Measurements from ENCODE around the gene CAMTA1.

The CAMTA1 gene

GRCh38 chr1:6935911-6936690, 150.8 kb downstream of the CAMTA1 start:
- H3K4me3 ChIP-seq (ENCODE audit: control insufficient read depth, low read depth, low read length) = no peak overlapping the region
- no peak for TF ChIP-seq CTCF (IDR thresholded peaks at IDR 0.05; ENCODE audit: control insufficient read depth, insufficient read depth, low read depth, low read length, missing control alignments)
- DNase-seq (ENCODE audit: low read depth) = no peak

GRCh38 chr1:6937048-6937447, 151.8 kb downstream of the CAMTA1 start:
- DNase-seq (ENCODE audit: low read depth) = no peak
- no peak for TF ChIP-seq CTCF (IDR thresholded peaks at IDR 0.05; ENCODE audit: control insufficient read depth, insufficient read depth, low read depth, low read length, missing control alignments)
- H3K4me3 ChIP-seq (ENCODE audit: control insufficient read depth, low read depth, low read length) = no peak overlapping the region

GRCh38 chr1:6939363-6939762, 154.1 kb downstream of the CAMTA1 start:
- H3K4me3 ChIP-seq (ENCODE audit: control insufficient read depth, low read depth, low read length) = no peak overlapping the region
- no peak for DNase-seq (ENCODE audit: low read depth)
- TF ChIP-seq CTCF (IDR thresholded peaks at IDR 0.05; ENCODE audit: control insufficient read depth, insufficient read depth, low read depth, low read length, missing control alignments) = no peak

GRCh38 chr1:6941786-6942185, 156.5 kb downstream of the CAMTA1 start:
- no peak overlapping the region for H3K4me3 ChIP-seq (ENCODE audit: control insufficient read depth, low read depth, low read length)
- no peak for TF ChIP-seq CTCF (IDR thresholded peaks at IDR 0.05; ENCODE audit: control insufficient read depth, insufficient read depth, low read depth, low read length, missing control alignments)
- DNase-seq (ENCODE audit: low read depth) = no peak

- TF ChIP-seq CTCF (IDR thresholded peaks at IDR 0.05; ENCODE audit: control insufficient read depth, insufficient read depth, low read depth, low read length, missing control alignments) = no peak
- DNase-seq (ENCODE audit: low read depth) = no peak
Measured at GRCh38 chr1:6942990-6943389, 157.7 kb downstream of the CAMTA1 start.

GRCh38 chr1:6944434-6944833, 159.2 kb downstream of the CAMTA1 start:
- H3K4me3 ChIP-seq (ENCODE audit: control insufficient read depth, low read depth, low read length) = no peak overlapping the region
- no peak for TF ChIP-seq CTCF (IDR thresholded peaks at IDR 0.05; ENCODE audit: control insufficient read depth, insufficient read depth, low read depth, low read length, missing control alignments)
- no peak for DNase-seq (ENCODE audit: low read depth)

More at GRCh38 chr1:6942990-6943389, 157.7 kb downstream of the CAMTA1 start:
- no peak overlapping the region for H3K4me3 ChIP-seq (ENCODE audit: control insufficient read depth, low read depth, low read length)

Measured in AG09309 (cell line).